GM18498 (cell line): Measurements from ENCODE around the gene QKI.
"Not testable (repeated sequence)": the region's sequence is repeated elsewhere in the genome, so short reads cannot be mapped to it uniquely, and the experiment has no call there.

ENCODE experiments used
- ATAC-seq: cut with Tn5 transposase; IDR thresholded peaks from one replicate; pipeline ENCODE4 v1.9.1; 2021; ENCODE audit warnings: mild to moderate bottlenecking, moderate library complexity; ENCODE audit not compliant: unreplicated experiment

Gene QKI

GRCh38 chr6:163474581-163474980 lies 60.1 kb downstream of the QKI start:
- no peak for ATAC-seq

- ATAC-seq: not testable (repeated sequence)
Observed at GRCh38 chr6:163476946-163477345, 62.4 kb downstream of the QKI start.

- ATAC-seq: no peak
Observed at GRCh38 chr6:163483107-163483506, 68.6 kb downstream of the QKI start.

- no peak for ATAC-seq
Observed at GRCh38 chr6:163485388-163485851, 70.9 kb downstream of the QKI start.

GRCh38 chr6:163486821-163487220 lies 72.3 kb downstream of the QKI start:
- ATAC-seq: no peak

- no peak for ATAC-seq
Observed at GRCh38 chr6:163487606-163488005, 73.1 kb downstream of the QKI start.

- no peak for ATAC-seq
Observed at GRCh38 chr6:163489584-163489983, 75.1 kb downstream of the QKI start.

GRCh38 chr6:163490826-163491577 lies 76.5 kb downstream of the QKI start:
- no peak for ATAC-seq

- no peak for ATAC-seq
Observed at GRCh38 chr6:163491737-163492300, 77.3 kb downstream of the QKI start.

GRCh38 chr6:163494279-163494727 lies 79.8 kb downstream of the QKI start:
- ATAC-seq: no peak

GRCh38 chr6:163496205-163496604 lies 81.7 kb downstream of the QKI start:
- ATAC-seq: no peak

- ATAC-seq: no peak
Observed at GRCh38 chr6:163500105-163500504, 85.6 kb downstream of the QKI start.

GRCh38 chr6:163501026-163501425 lies 86.5 kb downstream of the QKI start:
- no peak for ATAC-seq

- ATAC-seq: no peak
Observed at GRCh38 chr6:163501439-163501838, 86.9 kb downstream of the QKI start.

GRCh38 chr6:163504984-163505640 lies 90.6 kb downstream of the QKI start:
- ATAC-seq: no peak

- ATAC-seq: no peak
Observed at GRCh38 chr6:163507965-163508364, 93.4 kb downstream of the QKI start.

- ATAC-seq: no peak
Observed at GRCh38 chr6:163513003-163513402, 98.5 kb downstream of the QKI start.

GRCh38 chr6:163513570-163514166 lies 99.2 kb downstream of the QKI start:
- ATAC-seq: no peak

- ATAC-seq: no peak
Observed at GRCh38 chr6:163516908-163517307, 102.4 kb downstream of the QKI start.

GRCh38 chr6:163520956-163521355 lies 106.4 kb downstream of the QKI start:
- no peak for ATAC-seq

- ATAC-seq: no peak
Observed at GRCh38 chr6:163522033-163522432, 107.5 kb downstream of the QKI start.

- no peak for ATAC-seq
Observed at GRCh38 chr6:163525926-163526325, 111.4 kb downstream of the QKI start.
